GM21447 (cell line): ENCODE data around the gene DDX17.

Source experiments
- ATAC-seq: cut with Tn5 transposase; IDR thresholded peaks from one replicate; pipeline ENCODE4 v1.9.1; 2021; ENCODE audit not compliant: unreplicated experiment

DDX17 gene

GRCh38 chr22:38506118-38506962, at the start of gene DDX17:
DDX17 (minus strand) TSS chr22:38506311.
- peak; percentile 81 for ATAC-seq

DNA sequence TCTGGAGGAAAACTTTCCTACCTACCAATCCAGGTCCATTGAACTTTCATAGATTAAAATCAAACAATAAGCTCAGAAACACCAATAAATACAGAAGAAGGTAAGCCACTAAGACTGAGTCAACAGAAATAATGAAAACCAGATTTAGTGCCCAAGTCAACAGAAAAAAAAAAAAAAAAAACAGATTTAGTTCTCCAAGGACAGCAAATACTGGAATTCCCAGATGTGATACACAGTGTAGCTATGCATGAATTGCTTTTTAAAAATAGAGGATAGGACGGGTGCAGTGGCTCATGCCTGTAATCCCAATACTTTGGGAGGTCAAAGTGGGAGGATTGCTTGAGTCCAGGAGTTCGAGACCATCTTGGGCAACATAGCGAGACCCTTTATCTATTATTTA, 48.2 kb upstream of the DDX17 start:
- no peak for ATAC-seq

GRCh38 chr22:38549101-38549894, 43.2 kb upstream of the DDX17 start:
- ATAC-seq = no peak

DNA sequence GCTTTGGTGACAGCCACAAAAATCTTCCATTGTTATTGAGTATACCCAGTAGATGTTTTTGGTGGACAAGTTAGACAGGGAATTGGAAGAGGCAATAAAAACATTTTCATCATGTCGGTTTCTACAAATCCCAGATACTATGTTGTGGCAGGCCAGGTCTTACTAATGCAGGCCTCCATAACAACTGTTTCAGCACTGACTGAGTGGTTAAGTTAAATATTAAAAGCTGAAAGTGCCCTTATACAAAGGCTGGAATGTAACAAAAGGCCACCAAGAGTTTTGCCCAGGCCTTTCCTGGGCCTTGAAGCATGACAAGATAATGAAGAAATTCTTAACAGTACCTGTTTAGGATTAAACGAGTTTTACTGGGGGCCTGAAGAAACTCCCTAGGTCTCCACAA, 34.6 kb upstream of the DDX17 start:
- ATAC-seq = no peak

DNA sequence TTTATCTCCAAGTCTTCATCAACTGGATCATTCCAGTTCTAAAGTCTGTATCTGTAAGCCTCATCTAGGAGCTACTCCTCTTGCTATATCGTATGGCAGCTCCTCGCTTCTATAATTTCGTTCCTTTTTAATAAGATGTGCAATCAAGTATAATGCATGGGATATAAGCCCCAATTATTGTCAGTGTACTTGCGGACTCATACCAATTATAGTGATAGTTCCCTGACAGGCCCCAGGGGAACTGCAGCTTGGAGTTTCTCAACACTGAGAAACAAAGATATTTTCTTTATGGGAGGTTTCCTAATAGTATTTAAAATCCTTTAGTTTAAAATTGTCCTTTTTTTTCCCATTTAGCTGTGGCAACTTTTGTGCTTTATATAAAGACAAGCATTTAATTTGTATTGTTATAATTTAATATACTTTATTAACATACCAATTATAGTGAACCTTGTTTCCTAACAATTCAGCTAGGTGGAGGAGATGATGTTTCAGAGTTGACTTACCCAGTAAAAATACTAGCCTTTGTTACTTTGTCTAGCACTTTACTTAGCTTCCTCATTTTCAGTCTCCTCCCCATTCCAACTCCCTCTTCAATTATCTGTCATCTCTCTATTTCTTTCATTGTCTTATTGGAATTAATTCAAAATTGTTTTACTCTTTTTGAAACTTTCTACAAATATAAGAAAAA, 25.3 kb upstream of the DDX17 start:
- no peak for ATAC-seq

DNA sequence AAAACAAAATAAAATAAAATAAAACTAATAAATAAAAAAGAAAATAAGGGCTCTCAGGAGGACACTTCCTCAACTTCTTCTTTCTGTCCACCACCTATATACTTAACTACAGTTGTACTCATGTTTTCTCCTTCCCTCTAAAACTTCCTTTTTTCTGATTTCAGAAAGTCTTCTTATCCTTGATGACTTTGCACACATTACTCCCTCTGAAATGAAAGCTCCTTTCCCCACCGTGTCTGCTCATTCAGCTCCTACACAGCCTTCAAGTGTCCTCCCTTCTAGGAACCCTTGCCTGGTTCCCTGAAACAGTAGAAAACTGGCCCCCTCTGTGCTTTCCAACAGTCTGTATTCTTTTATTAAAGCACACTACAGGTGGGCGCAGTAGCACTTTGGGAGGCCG, 18.3 kb upstream of the DDX17 start:
- no peak for ATAC-seq

GRCh38 chr22:38523479-38523878, 17.4 kb upstream of the DDX17 start:
- no peak for ATAC-seq

GRCh38 chr22:38523029-38523428, 16.9 kb upstream of the DDX17 start:
- ATAC-seq = no peak

DNA sequence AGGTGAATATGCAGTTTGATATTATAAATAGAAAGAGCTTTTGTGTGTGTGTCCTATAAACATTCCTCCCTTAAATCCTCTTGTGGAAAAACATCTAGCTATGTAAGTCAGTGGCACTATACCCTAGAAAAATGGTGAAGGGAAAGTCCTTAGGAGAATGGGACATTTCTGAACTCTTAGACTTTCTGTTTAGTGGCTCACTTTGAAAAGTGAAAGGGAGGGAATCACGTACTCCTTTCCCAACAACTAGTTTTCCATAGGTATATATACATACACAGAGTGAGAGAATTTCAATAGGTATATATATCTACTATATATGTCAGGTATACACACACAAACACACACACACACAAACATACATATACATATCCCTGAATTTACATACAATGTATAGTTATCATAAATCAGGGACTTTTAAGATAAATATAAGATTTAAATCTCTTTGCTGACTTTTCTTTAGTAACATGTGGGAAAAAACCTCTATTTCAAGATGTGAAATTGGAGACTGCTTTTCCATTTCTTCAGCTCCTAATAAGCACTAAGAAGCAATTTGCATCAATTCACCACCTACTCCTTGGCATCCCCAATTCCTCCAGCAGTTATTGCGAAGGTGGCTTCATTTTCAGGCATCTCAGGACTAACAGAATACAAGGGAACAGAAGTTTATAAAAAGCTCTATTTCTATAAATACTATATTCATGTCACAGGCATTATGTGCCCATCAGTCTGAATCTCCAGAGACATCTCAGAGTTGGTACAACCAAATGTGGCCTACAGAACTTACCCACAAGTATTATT, 13.5 kb upstream of the DDX17 start:
- ATAC-seq = no peak

DNA sequence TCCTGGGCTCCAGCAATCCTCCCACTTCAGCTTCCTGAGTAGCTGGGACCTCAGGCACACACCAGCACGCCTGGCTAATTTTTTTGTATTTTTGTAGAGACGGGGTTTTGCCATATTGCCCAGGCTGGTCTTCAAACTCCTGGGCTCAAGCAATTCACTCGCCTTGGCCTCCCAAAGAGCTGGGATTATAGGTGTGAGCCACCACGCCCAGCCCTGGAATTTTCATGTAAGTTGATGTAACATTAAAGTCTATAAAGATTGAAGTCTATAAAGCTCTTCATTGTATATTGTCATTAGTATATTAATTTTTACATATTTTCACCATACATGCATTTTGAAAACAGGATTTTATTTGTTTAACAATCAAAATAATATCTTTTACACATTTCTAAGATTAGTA, 12.5 kb upstream of the DDX17 start:
- no peak for ATAC-seq

GRCh38 chr22:38513063-38513462, 7.0 kb upstream of the DDX17 start:
- no peak for ATAC-seq

DNA sequence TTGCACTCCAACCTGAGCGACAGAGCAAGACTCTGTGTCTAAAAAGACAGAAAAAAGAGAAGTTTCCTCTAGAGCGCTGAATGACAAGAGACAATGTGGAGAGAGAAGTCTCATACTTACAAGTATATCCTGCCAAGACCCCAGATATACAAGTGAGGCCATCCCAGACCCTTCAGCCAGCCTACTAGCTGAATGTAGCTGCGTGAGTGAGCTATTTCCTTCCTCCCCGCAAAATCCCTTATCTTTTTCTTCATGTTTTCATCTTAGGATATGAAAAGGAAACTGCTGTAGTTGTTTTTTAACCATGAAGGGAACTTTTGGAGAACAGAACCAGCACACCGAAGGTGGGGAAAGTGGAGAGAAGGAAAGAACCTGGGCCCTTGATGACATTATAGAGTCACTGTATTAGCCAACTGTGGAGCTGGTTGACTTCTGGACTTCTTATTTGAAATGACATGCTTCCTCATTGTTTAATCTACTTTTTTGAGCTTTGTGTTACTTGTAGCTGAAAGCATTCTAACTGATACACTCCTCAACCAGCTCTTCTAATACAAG, 4.4 kb upstream of the DDX17 start:
- no peak for ATAC-seq

- ATAC-seq = peak; percentile 22
Measured at GRCh38 chr22:38505541-38506117, 482 bp downstream of the DDX17 start.

DNA sequence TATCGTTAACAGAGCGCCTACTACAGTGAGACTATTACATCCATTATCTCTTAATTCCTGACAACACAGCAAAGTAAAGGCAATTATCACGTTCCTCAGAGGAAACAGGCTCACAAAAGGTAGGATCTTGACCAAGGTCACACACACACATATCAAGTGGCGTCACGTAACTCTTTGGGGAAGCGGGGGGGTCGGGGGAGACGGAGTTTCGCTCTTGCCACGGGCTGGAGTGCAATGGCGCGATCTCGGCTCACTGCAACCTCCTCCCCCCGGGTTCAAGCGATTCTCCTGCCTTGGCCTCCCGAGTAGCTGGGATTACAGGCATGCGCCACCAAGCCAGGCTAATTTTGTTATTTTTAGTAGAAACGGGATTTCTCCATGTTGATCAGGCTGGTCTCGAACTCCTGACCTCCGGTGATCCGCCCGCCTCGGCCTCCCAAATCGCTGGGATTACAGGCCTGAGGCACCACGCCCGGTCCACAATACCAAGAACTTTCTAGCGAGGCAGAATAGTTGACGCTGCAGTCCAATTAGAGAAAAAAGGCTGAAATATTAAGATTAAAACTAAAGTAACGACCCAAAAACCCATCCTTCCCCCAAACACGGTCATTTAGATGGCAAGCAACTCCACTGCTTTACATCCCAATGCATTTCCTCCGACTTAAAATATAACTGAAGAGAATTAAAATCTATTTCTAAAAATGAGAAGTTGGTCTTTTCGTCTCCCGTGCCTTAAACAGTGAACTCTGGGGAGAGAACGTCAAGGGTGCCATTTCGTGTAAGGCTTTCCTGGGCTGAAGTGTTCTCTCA, 1.2 kb downstream of the DDX17 start:
- ATAC-seq = no peak

DNA sequence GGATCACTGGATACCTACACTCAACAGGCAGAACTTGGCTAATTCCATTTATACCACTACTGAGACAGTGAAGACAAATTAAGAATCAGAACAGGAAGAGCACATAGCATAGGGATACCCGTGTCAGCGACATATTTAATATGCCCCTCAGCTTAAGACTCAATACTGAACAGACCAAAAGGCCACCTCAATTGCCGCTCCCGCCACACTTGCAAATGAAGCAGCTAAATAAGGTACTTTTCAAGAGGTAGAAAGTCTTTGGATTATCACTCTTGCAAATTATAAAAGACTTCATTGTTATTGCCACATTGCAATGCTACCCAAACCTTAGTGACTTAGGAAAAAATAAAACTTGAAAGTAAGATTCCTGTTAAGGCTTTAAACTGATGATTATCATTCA, 3.1 kb downstream of the DDX17 start:
- ATAC-seq = no peak

- no peak for ATAC-seq
Measured at GRCh38 chr22:38501797-38502672, 4.1 kb downstream of the DDX17 start.

- no peak for ATAC-seq
Measured at GRCh38 chr22:38497869-38498268, 8.2 kb downstream of the DDX17 start.

GRCh38 chr22:38494939-38495338, 11.2 kb downstream of the DDX17 start:
- ATAC-seq = no peak
